Tibial nerve (tissue), 4 donors: ENCODE results near the gene ANKFN1.

Source experiments
- EP300 ChIP-seq, 2 donors: sonication (generic); formaldehyde crosslinking; IDR thresholded peaks; one replicate each; pipeline ENCODE4 v1.6.1; 2017; ENCODE audit warnings: antibody characterized with exemption in 2 of 2, mild to moderate bottlenecking in 1 of 2
- POLR2A ChIP-seq, 2 donors: fragments of 450-650 bp; IDR thresholded peaks; one replicate each; pipeline ENCODE4 v1.6.1; 2017; ENCODE audit warnings: antibody characterized with exemption in 2 of 2, mild to moderate bottlenecking in 2 of 2, moderate library complexity in 2 of 2
- TF ChIP-seq, protein P1 (sequence below), 5 experiments: fragments of 200-600 bp in 3 of 5; fragments of 450-650 bp in 2 of 5; sonication (generic) in 3 of 5; IDR thresholded peaks; one replicate each; pipeline ENCODE4 v1.5.1; 2016 to 2019; ENCODE audit warnings: antibody characterized with exemption in 5 of 5, mild to moderate bottlenecking in 3 of 5, moderate library complexity in 2 of 5

- TF ChIP-seq, protein P1, sequence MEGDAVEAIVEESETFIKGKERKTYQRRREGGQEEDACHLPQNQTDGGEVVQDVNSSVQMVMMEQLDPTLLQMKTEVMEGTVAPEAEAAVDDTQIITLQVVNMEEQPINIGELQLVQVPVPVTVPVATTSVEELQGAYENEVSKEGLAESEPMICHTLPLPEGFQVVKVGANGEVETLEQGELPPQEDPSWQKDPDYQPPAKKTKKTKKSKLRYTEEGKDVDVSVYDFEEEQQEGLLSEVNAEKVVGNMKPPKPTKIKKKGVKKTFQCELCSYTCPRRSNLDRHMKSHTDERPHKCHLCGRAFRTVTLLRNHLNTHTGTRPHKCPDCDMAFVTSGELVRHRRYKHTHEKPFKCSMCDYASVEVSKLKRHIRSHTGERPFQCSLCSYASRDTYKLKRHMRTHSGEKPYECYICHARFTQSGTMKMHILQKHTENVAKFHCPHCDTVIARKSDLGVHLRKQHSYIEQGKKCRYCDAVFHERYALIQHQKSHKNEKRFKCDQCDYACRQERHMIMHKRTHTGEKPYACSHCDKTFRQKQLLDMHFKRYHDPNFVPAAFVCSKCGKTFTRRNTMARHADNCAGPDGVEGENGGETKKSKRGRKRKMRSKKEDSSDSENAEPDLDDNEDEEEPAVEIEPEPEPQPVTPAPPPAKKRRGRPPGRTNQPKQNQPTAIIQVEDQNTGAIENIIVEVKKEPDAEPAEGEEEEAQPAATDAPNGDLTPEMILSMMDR (IDR thresholded peaks at IDR 0.05): no peak
- TF ChIP-seq POLR2A (IDR thresholded peaks at IDR 0.05): no peak
- no peak for TF ChIP-seq EP300 (IDR thresholded peaks at IDR 0.05)
Observed at GRCh38 chr17:56486732-56487131, 333.5 kb downstream of the ANKFN1 start.
